ENCODE results near the gene CC2D2B. TPM values are rescaled to one million over a fixed set of nuclear protein-coding genes. Genes with fewer than 3 reads are reported as not detected.

CC2D2B gene
- total RNA-seq, 2 donors from 2014 or later, result 0.33 to 1.4 TPM

DNA sequence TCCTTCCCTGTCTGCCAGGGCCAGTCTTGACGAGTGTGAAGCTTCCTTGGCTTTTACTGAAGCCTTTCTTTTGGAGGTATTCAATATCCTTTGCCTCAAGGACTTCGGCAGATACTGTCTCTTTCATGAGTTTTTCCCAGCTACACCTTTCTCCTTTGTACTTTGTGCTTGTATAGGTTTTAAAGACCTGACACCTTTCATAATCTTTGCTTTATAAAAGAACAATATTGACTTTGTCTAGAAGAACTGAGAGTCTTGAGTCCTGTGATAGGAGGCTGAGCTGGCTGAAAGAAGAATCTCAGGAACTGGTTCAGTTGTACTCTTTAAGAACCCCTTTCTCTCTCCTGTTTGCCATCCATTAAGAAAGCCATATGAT lies 41.3 kb upstream of the CC2D2B start:
- no peak overlapping the region for H3K9ac ChIP-seq (ENCODE audit: extremely low read depth, low read length, poor library complexity, severe bottlenecking)
- H3K4me3 ChIP-seq (ENCODE audit: low read length), result no peak overlapping the region
- Mint-ChIP-seq H3K9me3 (no peaks in the 10 kb centered on the region), H3K4me3 (no peak overlapping the region), H3K4me1 (no peaks in the 10 kb centered on the region), H3K27me3 (ENCODE audit: insufficient read depth) (no peaks in the 10 kb centered on the region), H3K27ac (no peak overlapping the region), H3K36me3 (ENCODE audit: low read depth) (peaks cover 11% of the 10 kb centered on the region)
- no peak for DNase-seq
- no peaks in the 10 kb centered on the region for H3K4me1 ChIP-seq (ENCODE audit: control insufficient read depth, insufficient read depth, low read length)
- H3K9me3 ChIP-seq (ENCODE audit: control insufficient read depth, low read length), result no peaks in the 10 kb centered on the region
- no peaks in the 10 kb centered on the region for H3K27me3 ChIP-seq (ENCODE audit: control insufficient read depth, insufficient read depth, low read length, poor library complexity, severe bottlenecking)
- WGBS, 2 experiments (ENCODE audit: insufficient coverage in 1 of 2, insufficient read length in 1 of 2), result 88 to 93% methylated on average over 2 of the region's 2 CpGs
- TF ChIP-seq, protein P1, sequence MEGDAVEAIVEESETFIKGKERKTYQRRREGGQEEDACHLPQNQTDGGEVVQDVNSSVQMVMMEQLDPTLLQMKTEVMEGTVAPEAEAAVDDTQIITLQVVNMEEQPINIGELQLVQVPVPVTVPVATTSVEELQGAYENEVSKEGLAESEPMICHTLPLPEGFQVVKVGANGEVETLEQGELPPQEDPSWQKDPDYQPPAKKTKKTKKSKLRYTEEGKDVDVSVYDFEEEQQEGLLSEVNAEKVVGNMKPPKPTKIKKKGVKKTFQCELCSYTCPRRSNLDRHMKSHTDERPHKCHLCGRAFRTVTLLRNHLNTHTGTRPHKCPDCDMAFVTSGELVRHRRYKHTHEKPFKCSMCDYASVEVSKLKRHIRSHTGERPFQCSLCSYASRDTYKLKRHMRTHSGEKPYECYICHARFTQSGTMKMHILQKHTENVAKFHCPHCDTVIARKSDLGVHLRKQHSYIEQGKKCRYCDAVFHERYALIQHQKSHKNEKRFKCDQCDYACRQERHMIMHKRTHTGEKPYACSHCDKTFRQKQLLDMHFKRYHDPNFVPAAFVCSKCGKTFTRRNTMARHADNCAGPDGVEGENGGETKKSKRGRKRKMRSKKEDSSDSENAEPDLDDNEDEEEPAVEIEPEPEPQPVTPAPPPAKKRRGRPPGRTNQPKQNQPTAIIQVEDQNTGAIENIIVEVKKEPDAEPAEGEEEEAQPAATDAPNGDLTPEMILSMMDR (conservative IDR thresholded peaks at IDR 0.05), result no peak
- H3K36me3 ChIP-seq (ENCODE audit: control insufficient read depth, insufficient read depth, low read length), result peaks cover 35% of the 10 kb centered on the region
- no peak overlapping the region for H3K27ac ChIP-seq (ENCODE audit: low read depth, low read length)

DNA sequence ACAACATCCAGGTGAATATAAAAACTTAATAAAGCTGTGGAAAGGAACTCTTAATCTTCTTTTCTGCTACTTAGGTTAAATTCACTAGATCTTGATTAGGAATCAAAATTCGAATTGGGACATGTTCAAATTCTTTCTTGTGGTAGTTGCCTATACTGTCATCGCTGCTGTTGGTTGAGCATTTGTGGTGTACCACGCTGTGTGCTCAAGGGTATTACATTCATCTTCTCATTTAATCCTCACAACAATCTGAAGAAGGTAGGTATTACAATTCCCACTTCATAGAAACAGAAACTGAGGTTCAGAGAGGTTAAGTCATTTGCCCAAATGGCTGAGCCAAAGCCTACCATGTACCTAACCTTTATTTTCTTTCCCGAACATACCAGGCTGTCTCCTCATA lies 39.9 kb upstream of the CC2D2B start:
- Mint-ChIP-seq H3K27me3 (ENCODE audit: insufficient read depth) (no peaks in the 10 kb centered on the region), H3K36me3 (ENCODE audit: low read depth) (peaks cover 23% of the 10 kb centered on the region), H3K4me3 (no peak overlapping the region), H3K9me3 (no peaks in the 10 kb centered on the region), H3K27ac (no peak overlapping the region), H3K4me1 (no peaks in the 10 kb centered on the region)
- TF ChIP-seq, protein P1 (conservative IDR thresholded peaks at IDR 0.05), result no peak
- Histone ChIP-seq H3K9me3 (ENCODE audit: control insufficient read depth, low read length) (no peaks in the 10 kb centered on the region), H3K9ac (ENCODE audit: extremely low read depth, low read length, poor library complexity, severe bottlenecking) (no peak overlapping the region), H3K4me3 (ENCODE audit: low read length) (no peak overlapping the region), H3K27ac (ENCODE audit: low read depth, low read length) (no peak overlapping the region), H3K4me1 (ENCODE audit: control insufficient read depth, insufficient read depth, low read length) (no peaks in the 10 kb centered on the region), H3K27me3 (ENCODE audit: control insufficient read depth, insufficient read depth, low read length, poor library complexity, severe bottlenecking) (no peaks in the 10 kb centered on the region), H3K36me3 (ENCODE audit: control insufficient read depth, insufficient read depth, low read length) (peaks cover 44% of the 10 kb centered on the region)
- 90 to 92% methylated on average over 2 to 4 of the region's 4 CpGs for WGBS, 2 experiments (ENCODE audit: insufficient coverage in 1 of 2, insufficient read length in 1 of 2)
- no peak for DNase-seq

DNA sequence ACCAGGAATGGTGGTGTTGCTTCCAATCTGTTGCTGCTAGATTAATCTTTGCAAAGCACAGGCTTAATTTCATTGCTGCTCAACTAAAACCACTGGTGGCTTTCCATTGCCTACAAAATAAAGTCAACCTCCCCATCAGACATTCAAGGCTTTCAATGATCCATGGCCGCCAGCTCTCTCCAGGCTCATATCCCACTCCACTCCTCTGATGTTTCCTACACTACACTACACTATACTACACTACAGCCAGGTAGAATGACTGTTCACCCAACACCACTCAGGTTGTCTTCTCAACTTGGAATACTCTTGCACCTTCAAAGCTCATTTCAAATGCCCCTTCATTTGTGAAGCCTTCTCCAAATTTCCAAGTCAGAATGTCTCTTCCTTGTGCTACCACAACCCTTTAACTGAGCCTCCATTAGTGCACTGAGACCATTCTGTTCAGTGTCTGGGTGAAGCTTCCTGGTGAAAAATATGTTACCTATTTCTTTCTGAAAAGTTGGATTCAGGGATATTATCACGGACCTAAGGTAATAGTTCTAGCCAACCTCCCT lies 35.5 kb upstream of the CC2D2B start:
- no peak overlapping the region for H3K9ac ChIP-seq (ENCODE audit: extremely low read depth, low read length, poor library complexity, severe bottlenecking)
- no peak overlapping the region for H3K4me3 Mint-ChIP-seq
- no peak overlapping the region for H3K27ac ChIP-seq (ENCODE audit: low read depth, low read length)
- no peaks in the 10 kb centered on the region for H3K4me1 Mint-ChIP-seq
- no peak for DNase-seq
- WGBS, 2 experiments (ENCODE audit: insufficient coverage in 1 of 2, insufficient read length in 1 of 2), result 36 to 56% methylated on average over 2 of the region's 2 CpGs
- TF ChIP-seq, protein P1 (conservative IDR thresholded peaks at IDR 0.05), result no peak
- H3K9me3 ChIP-seq (ENCODE audit: control insufficient read depth, low read length), result peaks cover 39% of the 10 kb centered on the region
- H3K27me3 Mint-ChIP-seq (ENCODE audit: insufficient read depth), result no peaks in the 10 kb centered on the region
- H3K36me3 Mint-ChIP-seq (ENCODE audit: low read depth), result peaks cover 57% of the 10 kb centered on the region
- H3K36me3 ChIP-seq (ENCODE audit: control insufficient read depth, insufficient read depth, low read length), result peaks cover 80% of the 10 kb centered on the region
- H3K27ac Mint-ChIP-seq, result no peak overlapping the region
- no peak overlapping the region for H3K4me3 ChIP-seq (ENCODE audit: low read length)
- peaks cover 29% of the 10 kb centered on the region for H3K9me3 Mint-ChIP-seq
- H3K27me3 ChIP-seq (ENCODE audit: control insufficient read depth, insufficient read depth, low read length, poor library complexity, severe bottlenecking), result no peaks in the 10 kb centered on the region
- no peaks in the 10 kb centered on the region for H3K4me1 ChIP-seq (ENCODE audit: control insufficient read depth, insufficient read depth, low read length)

Data from endodermal cell (in vitro differentiated cells).